ENCODE results near the gene JOSD2. TPM values are rescaled to one million over a fixed set of nuclear protein-coding genes. Genes with fewer than 3 reads are reported as not detected.

JOSD2 gene
- total RNA-seq, 1 experiment from 2014 or later, result 4.9 TPM

- no peak for DNase-seq
- Histone ChIP-seq H3K27me3 (ENCODE audit: control insufficient read depth, insufficient read depth, low read length) (peaks cover 55% of the 10 kb centered on the region), H3K4me3 (ENCODE audit: insufficient read depth, low read depth, low read length) (peak overlapping the region; percentile 45; the same call in 1 of the 2 replicates), H3K36me3 (replicated peaks; ENCODE audit: control insufficient read depth, insufficient read depth, low read length) (no peaks in the 10 kb centered on the region)
Measured at GRCh38 chr19:50550594-50550966, 39.6 kb upstream of the JOSD2 start.

GRCh38 chr19:50549927-50550593, 39.1 kb upstream of the JOSD2 start:
- peaks cover 50% of the 10 kb centered on the region for H3K27me3 ChIP-seq (ENCODE audit: control insufficient read depth, insufficient read depth, low read length)
- no peak for DNase-seq
- H3K4me3 ChIP-seq (ENCODE audit: insufficient read depth, low read depth, low read length), result no peak overlapping the region
- no peaks in the 10 kb centered on the region for H3K36me3 ChIP-seq (replicated peaks; ENCODE audit: control insufficient read depth, insufficient read depth, low read length)

- Histone ChIP-seq H3K4me3 (ENCODE audit: insufficient read depth, low read depth, low read length) (no peak overlapping the region), H3K27me3 (ENCODE audit: control insufficient read depth, insufficient read depth, low read length) (peaks cover 42% of the 10 kb centered on the region), H3K36me3 (replicated peaks; ENCODE audit: control insufficient read depth, insufficient read depth, low read length) (no peaks in the 10 kb centered on the region)
- no peak for DNase-seq
Measured at GRCh38 chr19:50549059-50549926, 38.3 kb upstream of the JOSD2 start.

GRCh38 chr19:50548191-50549058, 37.4 kb upstream of the JOSD2 start:
- peaks cover 38% of the 10 kb centered on the region for H3K27me3 ChIP-seq (ENCODE audit: control insufficient read depth, insufficient read depth, low read length)
- no peak overlapping the region for H3K4me3 ChIP-seq (ENCODE audit: insufficient read depth, low read depth, low read length)
- no peaks in the 10 kb centered on the region for H3K36me3 ChIP-seq (replicated peaks; ENCODE audit: control insufficient read depth, insufficient read depth, low read length)
- DNase-seq, result no peak

- no peak overlapping the region for H3K4me3 ChIP-seq (ENCODE audit: insufficient read depth, low read depth, low read length)
- peaks cover 31% of the 10 kb centered on the region for H3K27me3 ChIP-seq (ENCODE audit: control insufficient read depth, insufficient read depth, low read length)
- no peak for DNase-seq
- H3K36me3 ChIP-seq (replicated peaks; ENCODE audit: control insufficient read depth, insufficient read depth, low read length), result no peaks in the 10 kb centered on the region
Measured at GRCh38 chr19:50547385-50548190, 36.6 kb upstream of the JOSD2 start.

GRCh38 chr19:50546527-50547221, 35.7 kb upstream of the JOSD2 start:
- H3K36me3 ChIP-seq (replicated peaks; ENCODE audit: control insufficient read depth, insufficient read depth, low read length), result no peaks in the 10 kb centered on the region
- peaks cover 24% of the 10 kb centered on the region for H3K27me3 ChIP-seq (ENCODE audit: control insufficient read depth, insufficient read depth, low read length)
- DNase-seq, result no peak
- H3K4me3 ChIP-seq (ENCODE audit: insufficient read depth, low read depth, low read length), result no peak overlapping the region

GRCh38 chr19:50542943-50543342, 32.0 kb upstream of the JOSD2 start:
- no peak for DNase-seq
- H3K36me3 ChIP-seq (replicated peaks; ENCODE audit: control insufficient read depth, insufficient read depth, low read length), result no peaks in the 10 kb centered on the region
- H3K4me3 ChIP-seq (ENCODE audit: insufficient read depth, low read depth, low read length), result no peak overlapping the region
- H3K27me3 ChIP-seq (ENCODE audit: control insufficient read depth, insufficient read depth, low read length), result no peaks in the 10 kb centered on the region

- DNase-seq, result peak; percentile 98
- no peaks in the 10 kb centered on the region for H3K27me3 ChIP-seq (ENCODE audit: control insufficient read depth, insufficient read depth, low read length)
- no peaks in the 10 kb centered on the region for H3K36me3 ChIP-seq (replicated peaks; ENCODE audit: control insufficient read depth, insufficient read depth, low read length)
- H3K4me3 ChIP-seq (ENCODE audit: insufficient read depth, low read depth, low read length), result no peak overlapping the region
Measured at GRCh38 chr19:50537769-50538230, 26.8 kb upstream of the JOSD2 start.

- DNase-seq, result no peak
- H3K27me3 ChIP-seq (ENCODE audit: control insufficient read depth, insufficient read depth, low read length), result no peaks in the 10 kb centered on the region
- H3K36me3 ChIP-seq (replicated peaks; ENCODE audit: control insufficient read depth, insufficient read depth, low read length), result no peaks in the 10 kb centered on the region
- no peak overlapping the region for H3K4me3 ChIP-seq (ENCODE audit: insufficient read depth, low read depth, low read length)
Measured at GRCh38 chr19:50537306-50537685, 26.3 kb upstream of the JOSD2 start.

- no peak for DNase-seq
- H3K4me3 ChIP-seq (ENCODE audit: insufficient read depth, low read depth, low read length), result no peak overlapping the region
- H3K36me3 ChIP-seq (replicated peaks; ENCODE audit: control insufficient read depth, insufficient read depth, low read length), result no peaks in the 10 kb centered on the region
- no peaks in the 10 kb centered on the region for H3K27me3 ChIP-seq (ENCODE audit: control insufficient read depth, insufficient read depth, low read length)
Measured at GRCh38 chr19:50536662-50537305, 25.8 kb upstream of the JOSD2 start.

GRCh38 chr19:50535672-50536187, 24.7 kb upstream of the JOSD2 start:
- no peaks in the 10 kb centered on the region for H3K36me3 ChIP-seq (replicated peaks; ENCODE audit: control insufficient read depth, insufficient read depth, low read length)
- H3K4me3 ChIP-seq (ENCODE audit: insufficient read depth, low read depth, low read length), result no peak overlapping the region
- no peak for DNase-seq
- no peaks in the 10 kb centered on the region; the same call in 1 of the 2 replicates for H3K27me3 ChIP-seq (ENCODE audit: control insufficient read depth, insufficient read depth, low read length)

GRCh38 chr19:50534478-50534877, 23.5 kb upstream of the JOSD2 start:
- H3K4me3 ChIP-seq (ENCODE audit: insufficient read depth, low read depth, low read length), result no peak overlapping the region
- no peaks in the 10 kb centered on the region for H3K36me3 ChIP-seq (replicated peaks; ENCODE audit: control insufficient read depth, insufficient read depth, low read length)
- H3K27me3 ChIP-seq (ENCODE audit: control insufficient read depth, insufficient read depth, low read length), result no peaks in the 10 kb centered on the region; the same call in 1 of the 2 replicates
- DNase-seq, result no peak

- Histone ChIP-seq H3K4me3 (ENCODE audit: insufficient read depth, low read depth, low read length) (no peak overlapping the region), H3K36me3 (replicated peaks; ENCODE audit: control insufficient read depth, insufficient read depth, low read length) (no peaks in the 10 kb centered on the region), H3K27me3 (ENCODE audit: control insufficient read depth, insufficient read depth, low read length) (no peaks in the 10 kb centered on the region; the same call in 1 of the 2 replicates)
- DNase-seq, result no peak
Measured at GRCh38 chr19:50532952-50533351, 22.0 kb upstream of the JOSD2 start.
